Endodermal cell (in vitro differentiated cells): Measurements from ENCODE around the gene RYK. TPM values are rescaled to one million over a fixed set of nuclear protein-coding genes. Genes with fewer than 3 reads are reported as not detected.
A peak's percentile ranks its signal among the peaks of the same experiment; 100 is the strongest.

Experiments
- DNase-seq: peaks from one replicate; pipeline ENCODE4 v3.0.0-alpha.2; 2017
- H3K27ac ChIP-seq: 2 replicates; pipeline ENCODE4 v1.5.1; 2013; ENCODE audit warnings: mild to moderate bottlenecking, low read depth, low read length, moderate library complexity
- H3K27me3 ChIP-seq: 2 replicates; pipeline ENCODE4 v1.6.1; 2013; ENCODE audit warnings: mild to moderate bottlenecking, low read length, moderate library complexity; ENCODE audit not compliant: insufficient read depth, control insufficient read depth, poor library complexity, severe bottlenecking
- H3K36me3 ChIP-seq: 2 replicates; pipeline ENCODE4 v1.7.0; 2013; ENCODE audit warnings: mild to moderate bottlenecking, low read length, moderate library complexity; ENCODE audit not compliant: control insufficient read depth, insufficient read depth
- H3K4me1 ChIP-seq: one replicate; pipeline ENCODE4 v1.7.0; 2013; ENCODE audit warnings: low read length; ENCODE audit not compliant: control insufficient read depth, insufficient read depth
- H3K4me3 ChIP-seq: 2 replicates; pipeline ENCODE4 v1.5.1; 2013; ENCODE audit warnings: mild to moderate bottlenecking, low read length, moderate library complexity
- H3K9ac ChIP-seq: 2 replicates; pipeline ENCODE4 v1.6.1; 2013; ENCODE audit warnings: mild to moderate bottlenecking, low read length, moderate library complexity; ENCODE audit not compliant: poor library complexity, severe bottlenecking; ENCODE audit errors: extremely low read depth
- H3K9me3 ChIP-seq: 2 replicates; pipeline ENCODE4 v1.6.1; 2013; ENCODE audit warnings: mild to moderate bottlenecking, low read length, moderate library complexity; ENCODE audit not compliant: control insufficient read depth
- H3K27ac Mint-ChIP-seq: 2 replicates; pipeline ENCODE4 v1.8.0; 2020; ENCODE audit warnings: mixed read lengths
- H3K27me3 Mint-ChIP-seq: 2 replicates; pipeline ENCODE4 v1.8.0; 2021; ENCODE audit warnings: mild to moderate bottlenecking, mixed read lengths; ENCODE audit not compliant: insufficient read depth
- H3K36me3 Mint-ChIP-seq: 2 replicates; pipeline ENCODE4 v1.8.0; 2020; ENCODE audit warnings: low read depth, mixed read lengths
- H3K4me1 Mint-ChIP-seq: 2 replicates; pipeline ENCODE4 v1.8.0; 2020; ENCODE audit warnings: mixed read lengths
- H3K4me3 Mint-ChIP-seq: 2 replicates; pipeline ENCODE4 v1.8.0; 2020; ENCODE audit warnings: mild to moderate bottlenecking, moderate library complexity, mixed read lengths
- H3K9me3 Mint-ChIP-seq: 2 replicates; pipeline ENCODE4 v1.8.0; 2020; ENCODE audit warnings: mild to moderate bottlenecking, mixed read lengths
- WGBS, 2 experiments: methylation state at CpG; one replicate each; pipeline versions ENCODE4 v1.1.5 to v1.1.7; 2013; ENCODE audit warnings: missing lambda C conversion rate in 2 of 2, mixed read lengths in 1 of 2; ENCODE audit not compliant: insufficient coverage in 1 of 2, insufficient read length in 1 of 2; 5-methylcytosine and 5-hydroxymethylcytosine counted together
- total RNA-seq, 2 donors: library from RNA; stranded (reverse); fragmentation: NEBNext Ultra II Directional in 1 of 2; extraction: Animal tissue kit (Norgen Biotek cat#: 25700) in 1 of 2; gene quantifications; 2 replicates in 1 of 2; 3 replicates in 1 of 2; pipeline ENCODE4 v1.2.1, GENCODE V29; 2021
- TF ChIP-seq, protein P1 (sequence below): fragments of 200-600 bp; sonication (generic); conservative IDR thresholded peaks from 2 replicates; pipeline ENCODE4 v1.5.0; 2021; ENCODE audit warnings: antibody characterized with exemption, mild to moderate bottlenecking

RYK gene
- total RNA-seq, 2 donors from 2014 or later: 79.2 to 85.5 TPM

- WGBS, 2 experiments: 73 to 90% methylated on average over 4 to 9 of the region's 9 CpGs
- Histone ChIP-seq H3K9ac (no peak overlapping the region), H3K4me3 (no peak overlapping the region), H3K9me3 (no peaks in the 10 kb centered on the region), H3K36me3 (peaks cover 69% of the 10 kb centered on the region), H3K4me1 (no peaks in the 10 kb centered on the region), H3K27ac (no peak overlapping the region), H3K27me3 (no peaks in the 10 kb centered on the region)
- Mint-ChIP-seq H3K9me3 (no peaks in the 10 kb centered on the region), H3K4me1 (peaks cover 10% of the 10 kb centered on the region), H3K27ac (no peak overlapping the region), H3K36me3 (peaks cover 47% of the 10 kb centered on the region), H3K27me3 (no peaks in the 10 kb centered on the region), H3K4me3 (no peak overlapping the region)
- peak; percentile 74 for DNase-seq
- TF ChIP-seq, protein P1, sequence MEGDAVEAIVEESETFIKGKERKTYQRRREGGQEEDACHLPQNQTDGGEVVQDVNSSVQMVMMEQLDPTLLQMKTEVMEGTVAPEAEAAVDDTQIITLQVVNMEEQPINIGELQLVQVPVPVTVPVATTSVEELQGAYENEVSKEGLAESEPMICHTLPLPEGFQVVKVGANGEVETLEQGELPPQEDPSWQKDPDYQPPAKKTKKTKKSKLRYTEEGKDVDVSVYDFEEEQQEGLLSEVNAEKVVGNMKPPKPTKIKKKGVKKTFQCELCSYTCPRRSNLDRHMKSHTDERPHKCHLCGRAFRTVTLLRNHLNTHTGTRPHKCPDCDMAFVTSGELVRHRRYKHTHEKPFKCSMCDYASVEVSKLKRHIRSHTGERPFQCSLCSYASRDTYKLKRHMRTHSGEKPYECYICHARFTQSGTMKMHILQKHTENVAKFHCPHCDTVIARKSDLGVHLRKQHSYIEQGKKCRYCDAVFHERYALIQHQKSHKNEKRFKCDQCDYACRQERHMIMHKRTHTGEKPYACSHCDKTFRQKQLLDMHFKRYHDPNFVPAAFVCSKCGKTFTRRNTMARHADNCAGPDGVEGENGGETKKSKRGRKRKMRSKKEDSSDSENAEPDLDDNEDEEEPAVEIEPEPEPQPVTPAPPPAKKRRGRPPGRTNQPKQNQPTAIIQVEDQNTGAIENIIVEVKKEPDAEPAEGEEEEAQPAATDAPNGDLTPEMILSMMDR: peak; percentile 66
Observed at GRCh38 chr3:134161898-134162615, 88.6 kb downstream of the RYK start.

GRCh38 chr3:134155446-134155845, 95.2 kb downstream of the RYK start:
- Mint-ChIP-seq H3K27ac (no peak overlapping the region), H3K4me3 (no peak overlapping the region), H3K27me3 (no peaks in the 10 kb centered on the region), H3K9me3 (no peaks in the 10 kb centered on the region), H3K36me3 (peaks cover 74% of the 10 kb centered on the region), H3K4me1 (peaks cover 5% of the 10 kb centered on the region)
- H3K4me3 ChIP-seq: no peak overlapping the region
- no peaks in the 10 kb centered on the region for H3K9me3 ChIP-seq
- WGBS, 2 experiments: 85 to 92% methylated on average over 2 of the region's 2 CpGs
- H3K27ac ChIP-seq: no peak overlapping the region
- TF ChIP-seq, protein P1: no peak
- H3K4me1 ChIP-seq: no peaks in the 10 kb centered on the region
- no peak for DNase-seq
- H3K36me3 ChIP-seq: peaks cover 88% of the 10 kb centered on the region
- H3K27me3 ChIP-seq: no peaks in the 10 kb centered on the region
- H3K9ac ChIP-seq: no peak overlapping the region

- H3K4me3 Mint-ChIP-seq: no peak overlapping the region
- DNase-seq: no peak
- H3K27me3 Mint-ChIP-seq: no peaks in the 10 kb centered on the region
- Histone ChIP-seq H3K9ac (no peak overlapping the region), H3K4me1 (no peaks in the 10 kb centered on the region), H3K27ac (no peak overlapping the region), H3K36me3 (peaks cover 79% of the 10 kb centered on the region), H3K4me3 (no peak overlapping the region), H3K27me3 (no peaks in the 10 kb centered on the region), H3K9me3 (no peaks in the 10 kb centered on the region)
- TF ChIP-seq, protein P1: no peak
- H3K36me3 Mint-ChIP-seq: peaks cover 66% of the 10 kb centered on the region
- H3K9me3 Mint-ChIP-seq: no peaks in the 10 kb centered on the region
- no peak overlapping the region for H3K27ac Mint-ChIP-seq
- WGBS, 2 experiments: 95 to 97% methylated on average over 12 to 13 of the region's 13 CpGs
- H3K4me1 Mint-ChIP-seq: peaks cover 5% of the 10 kb centered on the region
Observed at GRCh38 chr3:134153761-134154160, 96.9 kb downstream of the RYK start.
